ENCODE data around the gene CAPZB. TPM values are rescaled to one million over a fixed set of nuclear protein-coding genes. Genes with fewer than 3 reads are reported as not detected.

CAPZB gene
- polyA plus RNA-seq, 1 of the 3 experiments (the other 2 are of a cell fraction) = 122 TPM

DNA sequence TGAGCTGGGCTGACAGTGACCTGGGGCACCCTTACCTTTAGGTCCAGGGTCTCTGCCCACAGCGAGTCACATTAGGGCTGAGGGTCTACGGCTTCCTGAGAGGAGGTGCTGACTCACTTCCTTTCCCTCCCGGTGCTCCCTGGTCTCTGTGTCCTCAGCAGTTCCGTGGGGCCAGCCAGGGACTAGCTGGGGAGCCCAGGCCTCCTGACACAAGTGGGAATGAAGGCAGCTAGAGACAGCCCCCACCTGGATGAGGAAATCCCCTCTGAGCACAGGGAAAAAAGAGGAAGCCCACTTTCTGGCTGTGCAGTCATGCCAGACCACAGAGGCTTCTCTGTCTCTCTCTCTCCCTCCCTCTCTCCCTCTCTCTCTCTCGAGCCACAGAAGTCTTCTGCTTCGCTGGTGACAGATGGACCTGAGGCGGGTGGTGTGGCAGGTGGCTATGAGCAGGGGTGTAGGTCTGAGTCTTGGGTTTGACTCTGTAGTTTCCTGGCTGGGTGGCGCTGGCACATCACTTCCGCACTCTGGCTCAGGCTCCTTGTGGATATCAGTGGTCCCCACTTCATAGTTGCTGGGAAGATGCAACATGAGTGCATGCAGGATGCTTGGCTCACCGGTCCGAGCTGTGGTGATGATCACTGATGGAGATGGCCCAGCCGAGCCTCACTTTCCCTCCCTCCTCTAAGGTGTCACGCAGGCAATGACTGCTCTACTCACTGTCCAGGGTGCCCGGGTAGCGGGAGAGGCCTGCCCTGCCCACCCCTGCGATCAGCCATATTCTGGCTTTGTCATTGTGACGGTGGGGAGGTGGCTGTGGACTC, 169.8 kb downstream of the CAPZB start:
- DNase-seq = no peak

DNA sequence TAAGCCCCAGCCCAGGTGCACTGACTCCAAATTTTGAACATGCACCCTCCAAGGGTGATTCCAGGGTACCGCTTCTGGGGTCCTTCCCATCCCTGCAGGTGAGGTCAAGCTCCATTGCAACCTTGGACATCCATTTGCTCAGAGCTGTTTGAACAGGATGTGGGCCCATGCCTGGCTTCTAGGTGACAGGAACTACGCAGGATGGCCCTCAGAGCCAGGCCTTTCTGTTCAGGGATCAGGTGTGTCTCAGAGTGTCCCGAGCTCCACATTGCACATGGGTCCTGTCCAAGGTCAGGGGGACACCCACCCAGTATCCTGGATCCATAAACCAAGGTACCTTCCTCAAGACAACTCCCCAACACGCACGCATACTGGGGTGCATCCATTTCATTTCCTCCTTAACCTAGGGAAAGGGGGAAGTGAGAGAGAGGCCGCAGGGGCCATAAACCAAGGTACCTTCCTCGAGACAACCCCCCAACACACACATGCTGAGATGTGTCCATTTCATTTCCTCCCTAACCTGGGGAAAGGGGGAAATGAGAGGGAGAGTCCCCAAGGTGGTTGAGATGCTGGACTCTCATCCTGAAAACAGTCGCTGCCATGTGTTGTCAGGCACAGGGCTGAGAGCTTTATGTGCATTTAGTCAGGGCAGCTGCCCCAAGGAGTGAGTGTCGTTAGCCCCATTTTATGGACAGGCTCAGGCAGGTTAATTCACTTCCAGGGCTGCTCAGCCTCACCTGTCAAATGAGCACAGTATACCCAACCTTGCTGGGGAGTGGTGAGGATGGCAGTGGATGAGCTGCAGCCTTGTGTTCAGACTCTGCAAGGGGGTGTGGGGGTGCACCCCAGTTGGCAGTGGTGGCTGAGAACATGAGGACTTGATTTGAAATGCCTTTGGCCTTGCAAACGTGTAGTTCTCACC, 171.1 kb downstream of the CAPZB start:
- H2AFZ ChIP-seq (ENCODE audit: low read depth) = no peak overlapping the region
- TF ChIP-seq RAD21 (IDR thresholded peaks at IDR 0.05; ENCODE audit: low read length) (no peak), SIN3A (IDR thresholded peaks at IDR 0.05; ENCODE audit: borderline replicate concordance, low read depth, low read length) (no peak), EP300 (IDR thresholded peaks at IDR 0.05; ENCODE audit: borderline replicate concordance in 1 of 2, low read depth in 1 of 2, low read length in 1 of 2) (no peak)
- TF ChIP-seq, protein P1, sequence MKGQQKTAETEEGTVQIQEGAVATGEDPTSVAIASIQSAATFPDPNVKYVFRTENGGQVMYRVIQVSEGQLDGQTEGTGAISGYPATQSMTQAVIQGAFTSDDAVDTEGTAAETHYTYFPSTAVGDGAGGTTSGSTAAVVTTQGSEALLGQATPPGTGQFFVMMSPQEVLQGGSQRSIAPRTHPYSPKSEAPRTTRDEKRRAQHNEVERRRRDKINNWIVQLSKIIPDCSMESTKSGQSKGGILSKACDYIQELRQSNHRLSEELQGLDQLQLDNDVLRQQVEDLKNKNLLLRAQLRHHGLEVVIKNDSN (IDR thresholded peaks at IDR 0.05; ENCODE audit: borderline replicate concordance, low read depth) = no peak
- no peaks in the 10 kb centered on the region for H3K9me2 ChIP-seq
- peaks cover 0 to 11% of the 10 kb centered on the region in 2 experiments for H3K36me3 ChIP-seq (replicated peaks in 1 of 2; ENCODE audit: control insufficient read depth in 1 of 2, insufficient read depth in 2 of 2, low read length in 1 of 2)
- H3K27me3 ChIP-seq (ENCODE audit: insufficient read depth) = no peaks in the 10 kb centered on the region
- WGBS (ENCODE audit: low lambda C conversion rate) = 95% methylated on average over 9 of the region's 10 CpGs
- DNase-seq = no peak
- ChIA-PET POLR2A (no interaction called here), CTCF (interaction anchor here (0.6 to 2.4 kb wide), 2 partner anchors 9 to 348 kb away, joined by 3 to 8 read pairs; no protein-coding TSS in a partner anchor)
- no peaks in the 10 kb centered on the region for H3F3A ChIP-seq (replicated peaks; ENCODE audit: insufficient read depth)
- H3K4me1 ChIP-seq (ENCODE audit: control insufficient read depth in 1 of 2, insufficient read depth in 2 of 2, low read depth in 1 of 2, low read length in 1 of 2) = peaks cover 5 to 26% of the 10 kb centered on the region in 2 experiments; a peak in 1 of 4 replicates
- peaks cover 13% of the 10 kb centered on the region; the same call in 1 of the 2 replicates for H4K20me1 ChIP-seq (ENCODE audit: insufficient read depth)
- H3K4me2 ChIP-seq = no peak overlapping the region
- no peak overlapping the region for H3K27ac ChIP-seq (ENCODE audit: low read depth in 2 of 2, low read length in 1 of 2)
- H3K79me2 ChIP-seq (ENCODE audit: insufficient read depth) = peaks cover 71% of the 10 kb centered on the region
- no peak overlapping the region for H3K9ac ChIP-seq
- no peak overlapping the region for H3K4me3 ChIP-seq (ENCODE audit: low read depth in 2 of 2, low read length in 1 of 2)
- H3K9me3 ChIP-seq = no peaks in the 10 kb centered on the region

More for the DNA sequence above, 169.8 kb downstream of the CAPZB start:
- Histone ChIP-seq H3K4me3 (ENCODE audit: low read depth in 2 of 2, low read length in 1 of 2) (no peak overlapping the region), H4K20me1 (ENCODE audit: insufficient read depth) (peaks cover 6% of the 10 kb centered on the region; the same call in 1 of the 2 replicates), H3K27me3 (ENCODE audit: insufficient read depth) (no peaks in the 10 kb centered on the region), H3K27ac (ENCODE audit: low read depth in 2 of 2, low read length in 1 of 2) (no peak overlapping the region), H3K9me2 (no peaks in the 10 kb centered on the region), H3K79me2 (ENCODE audit: insufficient read depth) (peaks cover 61% of the 10 kb centered on the region), H2AFZ (ENCODE audit: low read depth) (no peak overlapping the region), H3K9me3 (no peaks in the 10 kb centered on the region), H3K9ac (no peak overlapping the region), H3K36me3 (replicated peaks in 1 of 2; ENCODE audit: control insufficient read depth in 1 of 2, insufficient read depth in 2 of 2, low read length in 1 of 2) (peaks cover 0 to 11% of the 10 kb centered on the region in 2 experiments), H3F3A (replicated peaks; ENCODE audit: insufficient read depth) (no peaks in the 10 kb centered on the region), H3K4me1 (ENCODE audit: control insufficient read depth in 1 of 2, insufficient read depth in 2 of 2, low read depth in 1 of 2, low read length in 1 of 2) (peaks cover 5 to 25% of the 10 kb centered on the region in 2 experiments; a peak in 1 of 4 replicates), H3K4me2 (peak overlapping the region; percentile 2; the same call in 1 of the 2 replicates)
- POLR2A ChIA-PET = no interaction called here
- 63% methylated on average over 11 of the region's 17 CpGs for WGBS (ENCODE audit: low lambda C conversion rate)
- no peak for TF ChIP-seq EP300 (IDR thresholded peaks at IDR 0.05; ENCODE audit: borderline replicate concordance in 1 of 2, low read depth in 1 of 2, low read length in 1 of 2)
- CTCF ChIA-PET = no interaction called here

DNA sequence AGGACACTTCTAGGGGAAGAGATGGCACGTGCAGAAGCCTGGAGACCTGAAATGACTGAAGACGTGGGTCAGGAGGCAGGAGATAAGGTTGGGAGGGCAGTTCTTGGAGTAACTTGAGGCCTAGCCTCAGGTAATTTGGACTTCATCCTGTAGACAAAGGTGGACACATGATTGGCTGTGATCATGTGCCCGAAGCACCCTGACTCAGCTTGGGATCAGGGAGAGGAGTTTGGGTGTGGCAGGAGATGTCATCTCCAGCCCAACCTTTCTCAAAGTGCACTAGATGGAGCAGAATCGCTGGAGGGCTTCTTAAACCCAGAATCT, 171.7 kb downstream of the CAPZB start:
- H3K36me3 ChIP-seq (replicated peaks in 1 of 2; ENCODE audit: control insufficient read depth in 1 of 2, insufficient read depth in 2 of 2, low read length in 1 of 2) = peaks cover 0 to 8% of the 10 kb centered on the region in 2 experiments
- 100% methylated on average over 2 of the region's 4 CpGs for WGBS (ENCODE audit: low lambda C conversion rate)
- no peak overlapping the region for H3K9ac ChIP-seq
- POLR2A ChIA-PET = interaction anchor here (1.0 kb wide), 1 partner anchor 9 kb away, joined by 3 read pairs; no protein-coding TSS in a partner anchor
- H3K27me3 ChIP-seq (ENCODE audit: insufficient read depth) = no peaks in the 10 kb centered on the region
- peaks cover 73% of the 10 kb centered on the region for H3K79me2 ChIP-seq (ENCODE audit: insufficient read depth)
- no peak overlapping the region for H3K4me3 ChIP-seq (ENCODE audit: low read depth in 2 of 2, low read length in 1 of 2)
- no peak for DNase-seq
- no peaks in the 10 kb centered on the region for H3K9me3 ChIP-seq
- no peak overlapping the region for H3K27ac ChIP-seq (ENCODE audit: low read depth in 2 of 2, low read length in 1 of 2)
- peaks cover 5 to 26% of the 10 kb centered on the region in 2 experiments; a peak in 1 of 4 replicates for H3K4me1 ChIP-seq (ENCODE audit: control insufficient read depth in 1 of 2, insufficient read depth in 2 of 2, low read depth in 1 of 2, low read length in 1 of 2)
- peaks cover 19% of the 10 kb centered on the region for H4K20me1 ChIP-seq (ENCODE audit: insufficient read depth)
- H3K4me2 ChIP-seq = peak overlapping the region; percentile 98
- CTCF ChIA-PET = interaction anchor here (0.6 to 2.4 kb wide), 5 partner anchors 9 to 348 kb away, joined by 3 to 8 read pairs (median 5); no protein-coding TSS in a partner anchor
- H3K9me2 ChIP-seq = no peaks in the 10 kb centered on the region
- no peak overlapping the region for H2AFZ ChIP-seq (ENCODE audit: low read depth)
- no peaks in the 10 kb centered on the region for H3F3A ChIP-seq (replicated peaks; ENCODE audit: insufficient read depth)
- TF ChIP-seq MEF2A (IDR thresholded peaks at IDR 0.05; ENCODE audit: borderline replicate concordance, low read depth) (no peak), RFX5 (IDR thresholded peaks at IDR 0.05; ENCODE audit: low read length) (no peak), GATA2 (CRISPR knock-in tag; IDR thresholded peaks at IDR 0.05) (no peak), SIN3A (IDR thresholded peaks at IDR 0.05; ENCODE audit: borderline replicate concordance, low read depth, low read length) (no peak), NFIC (IDR thresholded peaks at IDR 0.05; ENCODE audit: borderline replicate concordance) (no peak), YY1 (IDR thresholded peaks at IDR 0.05; ENCODE audit: low read depth) (no peak), NRF1 (IDR thresholded peaks at IDR 0.05; ENCODE audit: low read depth, low read length) (no peak), EP300 (IDR thresholded peaks at IDR 0.05; ENCODE audit: borderline replicate concordance in 1 of 2, low read depth in 1 of 2, low read length in 1 of 2) (no peak)
- TF ChIP-seq, protein P2, sequence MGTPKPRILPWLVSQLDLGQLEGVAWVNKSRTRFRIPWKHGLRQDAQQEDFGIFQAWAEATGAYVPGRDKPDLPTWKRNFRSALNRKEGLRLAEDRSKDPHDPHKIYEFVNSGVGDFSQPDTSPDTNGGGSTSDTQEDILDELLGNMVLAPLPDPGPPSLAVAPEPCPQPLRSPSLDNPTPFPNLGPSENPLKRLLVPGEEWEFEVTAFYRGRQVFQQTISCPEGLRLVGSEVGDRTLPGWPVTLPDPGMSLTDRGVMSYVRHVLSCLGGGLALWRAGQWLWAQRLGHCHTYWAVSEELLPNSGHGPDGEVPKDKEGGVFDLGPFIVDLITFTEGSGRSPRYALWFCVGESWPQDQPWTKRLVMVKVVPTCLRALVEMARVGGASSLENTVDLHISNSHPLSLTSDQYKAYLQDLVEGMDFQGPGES (IDR thresholded peaks at IDR 0.05; ENCODE audit: low read depth, low read length) = no peak
- TF ChIP-seq, protein P3, sequence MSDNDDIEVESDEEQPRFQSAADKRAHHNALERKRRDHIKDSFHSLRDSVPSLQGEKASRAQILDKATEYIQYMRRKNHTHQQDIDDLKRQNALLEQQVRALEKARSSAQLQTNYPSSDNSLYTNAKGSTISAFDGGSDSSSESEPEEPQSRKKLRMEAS (IDR thresholded peaks at IDR 0.05; ENCODE audit: low read depth) = no peak

Measured in SK-N-SH (cell line).